Cardiac muscle cell (in vitro differentiated cells and primary cell): ENCODE results near the gene CDSN. TPM values are rescaled to one million over a fixed set of nuclear protein-coding genes. Genes with fewer than 3 reads are reported as not detected.
"Not testable (repeated sequence)": the region's sequence is repeated elsewhere in the genome, so short reads cannot be mapped to it uniquely, and the experiment has no call there.

ENCODE experiments used
- DNase-seq, 2 donors: peaks; one replicate each; pipeline versions ENCODE4 v3.0.0 to v3.0.0-alpha.2; 2010 to 2017; ENCODE audit warnings: low read depth in 1 of 2, low spot score in 1 of 2
- H3K27ac ChIP-seq: fragments of 200-600 bp; sonication (generic); 2 replicates; pipeline ENCODE4 v1.5.1; 2016
- H3K27me3 ChIP-seq: fragments of 200-600 bp; sonication (generic); 2 replicates; pipeline ENCODE4 v1.6.0; 2016; ENCODE audit warnings: control low read depth
- H3K36me3 ChIP-seq: fragments of 200-600 bp; sonication (generic); 2 replicates; pipeline ENCODE4 v1.5.1; 2016; ENCODE audit warnings: control low read depth
- H3K4me1 ChIP-seq: fragments of 200-600 bp; sonication (generic); 2 replicates; pipeline ENCODE4 v1.8.1; 2017; ENCODE audit warnings: low read depth, mild to moderate bottlenecking, mixed run types
- H3K4me3 ChIP-seq: fragments of 200-600 bp; sonication (generic); 2 replicates; pipeline ENCODE4 v1.5.1; 2016; ENCODE audit warnings: mild to moderate bottlenecking
- H3K9me3 ChIP-seq: fragments of 200-600 bp; sonication (generic); 2 replicates; pipeline ENCODE4 v1.5.1; 2017; ENCODE audit warnings: low read depth, mild to moderate bottlenecking, control low read depth
- polyA plus RNA-seq: library from polyadenylated mRNA; unstranded; fragments of >200 nt; fragmentation: Nextera tagmentation; extraction: Ambion mirVana; gene quantifications from 2 replicates; pipeline ENCODE4 v1.2.1, GENCODE V29; 2016
- total RNA-seq: library from RNA; depleted of rRNA; stranded (reverse); fragments of >200 nt; gene quantifications from 2 replicates; pipeline ENCODE4 v1.2.3, GENCODE V29; 2016
- TF ChIP-seq, protein P1 (sequence below): IDR thresholded peaks from 2 replicates; pipeline ENCODE4 v1.5.1; 2012; ENCODE audit warnings: low read depth, mild to moderate bottlenecking, low read length

The CDSN gene
- not detected in 2 replicates for total RNA-seq
- polyA plus RNA-seq, result not detected in 2 replicates

- TF ChIP-seq, protein P1, sequence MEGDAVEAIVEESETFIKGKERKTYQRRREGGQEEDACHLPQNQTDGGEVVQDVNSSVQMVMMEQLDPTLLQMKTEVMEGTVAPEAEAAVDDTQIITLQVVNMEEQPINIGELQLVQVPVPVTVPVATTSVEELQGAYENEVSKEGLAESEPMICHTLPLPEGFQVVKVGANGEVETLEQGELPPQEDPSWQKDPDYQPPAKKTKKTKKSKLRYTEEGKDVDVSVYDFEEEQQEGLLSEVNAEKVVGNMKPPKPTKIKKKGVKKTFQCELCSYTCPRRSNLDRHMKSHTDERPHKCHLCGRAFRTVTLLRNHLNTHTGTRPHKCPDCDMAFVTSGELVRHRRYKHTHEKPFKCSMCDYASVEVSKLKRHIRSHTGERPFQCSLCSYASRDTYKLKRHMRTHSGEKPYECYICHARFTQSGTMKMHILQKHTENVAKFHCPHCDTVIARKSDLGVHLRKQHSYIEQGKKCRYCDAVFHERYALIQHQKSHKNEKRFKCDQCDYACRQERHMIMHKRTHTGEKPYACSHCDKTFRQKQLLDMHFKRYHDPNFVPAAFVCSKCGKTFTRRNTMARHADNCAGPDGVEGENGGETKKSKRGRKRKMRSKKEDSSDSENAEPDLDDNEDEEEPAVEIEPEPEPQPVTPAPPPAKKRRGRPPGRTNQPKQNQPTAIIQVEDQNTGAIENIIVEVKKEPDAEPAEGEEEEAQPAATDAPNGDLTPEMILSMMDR, result no peak
- H3K4me3 ChIP-seq, result no peak within 1 kb of the TSS
- H3K9me3 ChIP-seq, result no peaks in the 10 kb centered on the region
- no peak within 1 kb of the TSS for H3K27ac ChIP-seq
- no peaks in the 10 kb centered on the region for H3K36me3 ChIP-seq
- no peaks in the 10 kb centered on the region for H3K27me3 ChIP-seq
- DNase-seq, result no peak
- no peaks in the 10 kb centered on the region for H3K4me1 ChIP-seq
Observed at GRCh38 chr6:31120151-31120915, at the start of gene CDSN. CDSN (minus strand) TSS chr6:31120446; CDS start chr6:31120419, 27 bp downstream.

DNA sequence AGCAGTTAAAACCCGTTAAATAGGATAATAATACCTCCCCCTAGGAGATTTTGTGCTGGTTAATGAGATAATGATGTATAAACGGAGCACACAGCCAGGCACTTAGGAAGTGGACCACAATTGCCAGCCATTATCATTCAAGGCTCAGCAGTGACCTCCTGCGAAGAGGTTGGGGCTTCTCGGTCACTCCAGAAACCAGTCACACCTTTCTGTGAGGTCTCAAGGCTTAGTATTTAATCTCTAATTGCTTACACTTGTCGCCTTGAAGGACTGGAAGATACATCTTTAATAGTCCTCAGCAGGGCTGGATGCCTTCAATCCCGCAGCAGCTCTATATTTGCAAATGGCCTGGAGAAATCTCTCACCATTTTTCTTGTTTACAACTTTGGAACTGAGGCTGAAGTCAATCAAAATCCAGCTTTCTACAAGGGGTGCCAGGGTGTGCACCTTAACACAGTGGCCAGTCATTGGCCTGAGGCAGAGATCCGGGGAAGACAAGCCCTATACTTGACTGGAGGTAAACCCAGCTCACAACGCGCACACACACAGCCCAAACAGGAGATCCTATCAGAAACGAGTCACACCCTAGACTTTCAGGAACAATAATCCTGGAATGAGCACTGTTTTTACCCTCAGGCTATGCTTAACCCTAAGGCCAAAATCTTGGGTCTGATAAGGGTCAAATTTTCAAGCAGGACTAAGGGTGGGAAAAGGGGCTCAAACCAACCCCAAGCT lies 49.0 kb upstream of the CDSN start:
- no peaks in the 10 kb centered on the region for H3K9me3 ChIP-seq
- no peak for DNase-seq
- no peaks in the 10 kb centered on the region for H3K4me1 ChIP-seq
- peaks cover 15% of the 10 kb centered on the region for H3K27me3 ChIP-seq
- TF ChIP-seq, protein P1, result no peak
- H3K27ac ChIP-seq, result no peak overlapping the region
- H3K36me3 ChIP-seq, result no peaks in the 10 kb centered on the region
- H3K4me3 ChIP-seq, result no peak overlapping the region

DNA sequence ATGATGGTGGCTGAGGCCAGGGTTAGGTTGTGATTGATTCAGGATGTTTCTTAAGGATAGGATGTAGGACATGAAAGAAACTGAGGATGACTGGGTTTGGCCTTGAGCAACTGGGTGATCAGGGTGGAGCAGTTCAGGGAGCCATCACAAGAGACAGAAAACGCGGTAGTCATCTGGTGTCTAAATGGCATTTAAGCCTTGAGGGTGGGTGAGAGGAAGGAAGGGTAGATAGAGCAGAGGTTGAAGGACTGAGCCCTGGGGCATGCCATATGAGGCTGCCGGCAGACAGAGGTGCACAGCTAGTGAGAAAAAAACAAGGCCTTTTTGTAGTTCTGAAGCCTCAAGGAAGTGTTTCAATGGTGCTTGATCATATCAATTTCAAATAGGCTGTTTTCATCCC lies 48.4 kb upstream of the CDSN start:
- Histone ChIP-seq H3K9me3 (no peaks in the 10 kb centered on the region), H3K27ac (no peak overlapping the region), H3K36me3 (no peaks in the 10 kb centered on the region), H3K4me1 (no peaks in the 10 kb centered on the region), H3K4me3 (no peak overlapping the region), H3K27me3 (peaks cover 15% of the 10 kb centered on the region)
- TF ChIP-seq, protein P1, result no peak
- DNase-seq, result no peak

- Histone ChIP-seq H3K27ac (no peak overlapping the region), H3K9me3 (no peaks in the 10 kb centered on the region), H3K4me1 (no peaks in the 10 kb centered on the region), H3K4me3 (no peak overlapping the region), H3K36me3 (no peaks in the 10 kb centered on the region), H3K27me3 (peaks cover 15% of the 10 kb centered on the region)
- TF ChIP-seq, protein P1, result no peak
- no peak for DNase-seq
Observed at GRCh38 chr6:31165986-31166385, 45.7 kb upstream of the CDSN start.

- peaks cover 12% of the 10 kb centered on the region for H3K27me3 ChIP-seq
- not testable (repeated sequence) for H3K4me3 ChIP-seq, H3K9me3 ChIP-seq, H3K36me3 ChIP-seq, H3K27ac ChIP-seq, DNase-seq, H3K4me1 ChIP-seq
Observed at GRCh38 chr6:31165064-31165832, 45.0 kb upstream of the CDSN start.

- not testable (repeated sequence) for H3K36me3 ChIP-seq, H3K27me3 ChIP-seq, DNase-seq, H3K4me3 ChIP-seq, H3K27ac ChIP-seq, H3K9me3 ChIP-seq, H3K4me1 ChIP-seq
Observed at GRCh38 chr6:31164475-31165063, 44.3 kb upstream of the CDSN start.
